ENCODE results near the gene UGT2B7. TPM values are rescaled to one million over a fixed set of nuclear protein-coding genes. Genes with fewer than 3 reads are reported as not detected.
"Not testable (repeated sequence)": the region's sequence is repeated elsewhere in the genome, so short reads cannot be mapped to it uniquely, and the experiment has no call there.

The UGT2B7 gene
- total RNA-seq, 3 donors from 2014 or later: 0.33 to 2.5 TPM; not detected in 1

- no peak for TF ChIP-seq POLR2A (IDR thresholded peaks at IDR 0.05)
- TF ChIP-seq POLR2AphosphoS5 (IDR thresholded peaks at IDR 0.05): no peak
- no peak for TF ChIP-seq CTCF (IDR thresholded peaks at IDR 0.05)
- no peak for DNase-seq (ENCODE audit: low spot score in 2 of 2)
- Histone ChIP-seq H3K4me3 (no peak overlapping the region), H3K27ac (no peak overlapping the region), H3K4me1 (no peaks in the 10 kb centered on the region), H3K27me3 (no peaks in the 10 kb centered on the region), H3K36me3 (no peaks in the 10 kb centered on the region), H3K9me3 (no peaks in the 10 kb centered on the region)
- intact Hi-C loops (cut with DNase I; ENCODE audit: low total_unique reads): no loop called here
Observed at GRCh38 chr4:69096810-69097209, 536 bp downstream of the UGT2B7 start.

GRCh38 chr4:69098470-69098869 is 2.2 kb downstream of the UGT2B7 start:
- H3K4me3 ChIP-seq: no peak overlapping the region
- H3K9me3 ChIP-seq: no peaks in the 10 kb centered on the region
- DNase-seq (ENCODE audit: low spot score in 2 of 2): no peak
- H3K36me3 ChIP-seq: no peaks in the 10 kb centered on the region
- no peak for TF ChIP-seq POLR2AphosphoS5 (IDR thresholded peaks at IDR 0.05)
- TF ChIP-seq POLR2A (IDR thresholded peaks at IDR 0.05): no peak
- TF ChIP-seq CTCF (IDR thresholded peaks at IDR 0.05): no peak
- no peaks in the 10 kb centered on the region for H3K27me3 ChIP-seq
- no peak overlapping the region for H3K27ac ChIP-seq
- no peaks in the 10 kb centered on the region for H3K4me1 ChIP-seq
- intact Hi-C loops (cut with DNase I; ENCODE audit: low total_unique reads): no loop called here

GRCh38 chr4:69099910-69100309 is 3.6 kb downstream of the UGT2B7 start:
- intact Hi-C loops (cut with DNase I; ENCODE audit: low total_unique reads): no loop called here
- TF ChIP-seq POLR2AphosphoS5 (IDR thresholded peaks at IDR 0.05): no peak
- TF ChIP-seq POLR2A (IDR thresholded peaks at IDR 0.05): no peak
- no peak for TF ChIP-seq CTCF (IDR thresholded peaks at IDR 0.05)
- H3K9me3 ChIP-seq: no peaks in the 10 kb centered on the region
- no peak overlapping the region for H3K27ac ChIP-seq
- H3K4me1 ChIP-seq: no peaks in the 10 kb centered on the region
- no peaks in the 10 kb centered on the region for H3K27me3 ChIP-seq
- DNase-seq (ENCODE audit: low spot score in 2 of 2): no peak
- no peaks in the 10 kb centered on the region for H3K36me3 ChIP-seq
- H3K4me3 ChIP-seq: no peak overlapping the region

- H3K4me1 ChIP-seq; DNase-seq (ENCODE audit: low spot score in 2 of 2); H3K27me3 ChIP-seq; H3K27ac ChIP-seq; intact Hi-C loops (cut with DNase I; ENCODE audit: low total_unique reads); H3K9me3 ChIP-seq; H3K36me3 ChIP-seq; H3K4me3 ChIP-seq: not testable (repeated sequence)
Observed at GRCh38 chr4:69102668-69103067, 6.4 kb downstream of the UGT2B7 start.

GRCh38 chr4:69104719-69105275 is 8.5 kb downstream of the UGT2B7 start:
- Histone ChIP-seq H3K4me1 (no peaks in the 10 kb centered on the region), H3K9me3 (no peaks in the 10 kb centered on the region), H3K36me3 (no peaks in the 10 kb centered on the region), H3K4me3 (no peak overlapping the region), H3K27ac (no peak overlapping the region), H3K27me3 (no peaks in the 10 kb centered on the region)
- no peak for DNase-seq (ENCODE audit: low spot score in 2 of 2)
- intact Hi-C loops (cut with DNase I; ENCODE audit: low total_unique reads): no loop called here
- TF ChIP-seq CTCF (IDR thresholded peaks at IDR 0.05) (no peak), POLR2A (IDR thresholded peaks at IDR 0.05) (no peak), POLR2AphosphoS5 (IDR thresholded peaks at IDR 0.05) (no peak)

- H3K27ac ChIP-seq; H3K4me3 ChIP-seq; H3K4me1 ChIP-seq; intact Hi-C loops (cut with DNase I; ENCODE audit: low total_unique reads); H3K9me3 ChIP-seq; DNase-seq (ENCODE audit: low spot score in 2 of 2); H3K36me3 ChIP-seq; H3K27me3 ChIP-seq: not testable (repeated sequence)
Observed at GRCh38 chr4:69115151-69115850, 19.0 kb downstream of the UGT2B7 start.

Measured in breast epithelium (tissue), 4 donors.